Colon (tissue), 2 donors: Measurements from ENCODE around the gene SERTAD1.
"Not testable (repeated sequence)": the region's sequence is repeated elsewhere in the genome, so short reads cannot be mapped to it uniquely, and the experiment has no call there.

Experiments used
- FAIRE-seq: peaks from 2 replicates; lab custom pipeline; 2012; peaks lifted over from hg19 to GRCh38; lab: Jason Lieb, UNC
- donor health status: control.
- donor health status: control.

SERTAD1 gene

DNA sequence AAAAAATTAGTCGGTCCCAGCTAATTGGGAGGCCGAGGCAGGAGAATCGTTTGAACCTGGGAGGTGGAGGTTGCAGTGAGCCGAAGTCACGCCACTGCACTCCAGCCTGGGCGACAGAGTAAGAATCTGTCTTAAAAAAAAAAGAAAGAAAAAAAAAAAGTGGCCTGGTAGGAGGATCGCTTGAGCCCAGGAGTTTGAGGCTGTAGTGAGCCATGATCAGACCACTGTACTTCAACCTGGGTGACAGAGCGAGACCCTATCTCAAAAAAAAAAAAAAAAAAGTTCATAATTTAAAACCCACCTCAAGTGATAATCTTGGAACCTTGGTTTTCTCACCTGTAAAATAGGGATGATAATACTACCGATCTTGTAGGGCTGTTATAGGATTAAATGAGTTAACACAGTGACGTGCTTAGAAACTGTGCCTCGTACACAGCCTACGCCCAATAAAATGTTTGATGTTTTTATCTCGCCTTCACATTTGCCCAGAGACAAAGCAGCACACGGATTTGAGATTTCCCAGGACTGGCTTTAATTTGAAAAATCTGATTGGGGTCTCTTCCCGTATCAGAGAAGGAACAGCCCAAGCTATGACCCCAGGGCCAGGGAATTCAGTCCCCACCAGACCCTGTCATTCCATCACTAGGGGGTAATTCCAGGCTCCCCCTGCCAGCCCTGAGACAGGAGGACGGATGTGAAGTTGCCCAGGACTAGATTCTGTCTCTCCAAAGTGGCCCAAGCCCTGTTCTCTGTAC, 3.6 kb downstream of the SERTAD1 start:
- no peak for FAIRE-seq

DNA sequence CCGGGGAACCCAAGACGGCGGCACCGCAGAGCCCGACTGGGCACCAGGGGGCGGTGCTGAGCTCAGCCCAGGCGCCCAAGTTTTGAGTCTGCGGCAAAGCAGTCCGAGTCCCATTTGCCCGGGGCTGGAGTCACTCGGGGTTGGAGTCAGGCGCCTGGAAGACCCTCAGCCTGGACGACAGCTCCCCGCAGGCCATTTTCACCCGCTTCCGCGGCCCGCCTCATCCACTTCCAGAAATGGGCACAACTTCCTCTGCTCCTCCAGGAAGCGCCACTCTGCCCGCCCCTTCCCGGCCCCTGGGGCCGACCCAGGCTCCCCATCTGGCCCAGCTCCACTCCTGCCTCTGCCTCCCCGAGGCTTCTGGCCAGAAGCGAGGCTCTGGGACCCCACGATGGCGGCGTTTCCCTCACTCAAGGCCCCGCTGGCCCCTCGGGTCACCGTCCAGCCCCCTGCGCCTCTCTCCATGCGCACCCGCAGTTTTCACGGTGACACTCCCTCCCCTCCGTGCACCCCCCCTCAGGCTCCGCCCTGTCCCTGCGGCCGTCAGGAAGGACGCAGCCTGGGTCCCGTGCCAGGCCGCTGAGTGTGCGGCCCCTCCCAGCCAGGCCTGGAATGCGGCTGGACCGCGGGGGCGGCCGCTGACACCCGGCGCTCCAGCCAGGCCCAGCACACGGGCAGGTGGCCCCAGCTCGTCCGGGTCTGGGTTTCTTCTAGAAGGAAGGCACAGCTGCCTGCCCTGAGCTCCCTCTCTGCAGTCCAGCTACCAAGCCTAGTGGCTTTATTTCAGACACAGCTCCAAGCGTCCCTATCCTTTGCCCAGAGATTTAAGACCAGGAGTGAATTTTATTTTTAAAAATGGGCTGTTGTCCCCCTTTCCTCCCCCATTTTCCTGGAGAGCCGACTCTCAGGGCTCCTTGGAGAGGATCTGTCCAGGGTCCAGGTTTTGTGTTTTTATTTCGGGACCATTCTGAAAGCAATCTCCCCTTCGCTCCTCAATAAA, 4.7 kb downstream of the SERTAD1 start:
- FAIRE-seq = no peak

- FAIRE-seq = no peak
Measured at GRCh38 chr19:40420451-40420765, 5.4 kb downstream of the SERTAD1 start.

DNA sequence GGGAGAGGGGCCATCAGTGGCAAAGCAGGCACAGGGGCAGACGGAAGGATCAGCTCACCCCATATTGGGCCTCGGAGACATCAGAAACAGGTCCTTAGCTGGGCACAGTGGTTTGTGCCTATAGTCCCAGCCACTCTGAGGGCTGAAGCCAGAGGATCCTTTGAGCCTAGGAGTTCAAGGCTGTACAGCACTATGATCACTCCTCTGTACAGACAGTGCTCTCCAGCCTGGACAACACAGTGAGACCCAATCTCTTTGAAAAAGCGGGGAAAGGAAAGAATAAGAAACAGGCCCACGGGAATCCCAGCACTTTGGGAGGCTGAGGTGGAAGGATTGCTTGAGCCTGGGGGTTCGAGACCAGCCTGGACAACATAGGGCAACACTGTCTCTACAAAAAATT, 6.0 kb downstream of the SERTAD1 start:
- FAIRE-seq = no peak

GRCh38 chr19:40419066-40419612, 6.7 kb downstream of the SERTAD1 start:
- no peak for FAIRE-seq

DNA sequence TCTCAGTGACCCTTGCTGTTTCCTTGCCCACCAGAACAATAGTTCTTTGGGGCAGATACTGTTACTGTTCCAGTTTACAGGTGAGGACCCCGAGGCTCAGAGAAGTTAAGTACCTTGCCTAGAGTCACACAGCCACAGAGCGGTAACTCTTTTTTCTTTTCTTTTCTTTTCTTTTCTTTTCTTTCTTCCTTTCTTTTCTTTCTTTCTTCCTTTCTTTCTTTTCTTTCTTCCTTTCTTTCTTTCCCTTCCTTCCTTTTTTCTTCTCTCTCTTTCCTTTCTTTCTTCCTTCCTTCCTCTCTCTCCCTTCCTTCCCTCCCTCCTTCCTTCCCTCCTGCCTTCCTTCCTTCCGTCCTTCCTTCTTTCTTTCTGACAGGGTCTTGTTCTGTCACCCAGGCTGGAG, 7.8 kb downstream of the SERTAD1 start:
- FAIRE-seq = no peak

GRCh38 chr19:40417643-40417981, 8.2 kb downstream of the SERTAD1 start:
- no peak for FAIRE-seq

DNA sequence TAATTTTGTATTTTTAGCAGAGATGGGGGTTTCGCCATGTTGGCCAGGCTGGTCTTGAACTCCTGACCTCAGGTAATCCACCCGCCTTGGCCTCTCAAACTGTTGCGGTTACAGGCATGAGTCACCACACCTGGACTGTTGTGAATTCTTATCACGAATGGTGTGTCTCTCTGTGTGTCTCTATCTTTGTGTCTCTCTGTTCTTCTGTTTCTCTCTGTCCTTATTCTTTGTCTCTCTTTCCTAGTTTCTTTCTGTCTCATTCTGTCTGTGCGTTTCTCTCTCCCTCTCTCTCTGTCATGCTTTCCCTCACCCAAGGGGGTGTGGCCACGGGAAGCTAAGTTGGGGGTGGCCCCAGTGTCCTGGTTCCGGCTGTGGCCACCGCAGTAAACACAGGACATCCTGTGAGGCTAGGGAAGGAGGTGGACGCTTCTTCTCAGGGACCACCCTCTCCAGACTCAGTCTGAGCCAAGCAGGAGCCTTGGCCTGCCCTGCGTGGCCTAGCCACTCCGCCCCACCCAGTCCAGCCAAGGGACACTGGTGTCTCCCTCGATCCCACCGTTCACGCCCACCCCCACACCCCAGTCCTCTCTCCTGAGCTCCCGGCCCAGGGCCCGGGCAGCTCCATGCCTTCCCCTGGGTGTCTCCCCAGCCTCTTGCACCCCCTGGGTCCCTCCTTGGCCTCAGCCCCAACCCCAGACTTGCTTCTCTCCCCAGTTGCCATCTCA, 8.7 kb downstream of the SERTAD1 start:
- FAIRE-seq = no peak

DNA sequence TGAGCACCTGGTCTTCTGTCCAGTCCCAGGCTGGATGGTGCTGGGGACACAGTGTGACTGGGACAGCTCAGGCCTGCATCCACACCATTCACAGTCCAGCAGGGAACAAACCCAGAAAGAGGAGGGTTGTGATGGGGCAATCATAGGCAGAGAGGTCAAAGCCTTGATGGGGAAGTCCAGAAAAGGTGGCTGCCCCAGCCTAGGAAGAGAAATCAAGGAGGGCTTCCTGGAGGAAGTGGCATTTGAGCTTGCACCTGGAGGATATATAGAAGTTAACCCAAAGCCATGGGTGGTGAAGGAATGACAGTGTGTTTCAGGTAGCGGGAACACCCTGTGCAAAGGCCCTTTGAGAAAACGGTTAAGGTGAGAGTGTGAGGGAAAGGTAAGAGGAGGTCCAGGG, 10.0 kb downstream of the SERTAD1 start:
- no peak for FAIRE-seq

DNA sequence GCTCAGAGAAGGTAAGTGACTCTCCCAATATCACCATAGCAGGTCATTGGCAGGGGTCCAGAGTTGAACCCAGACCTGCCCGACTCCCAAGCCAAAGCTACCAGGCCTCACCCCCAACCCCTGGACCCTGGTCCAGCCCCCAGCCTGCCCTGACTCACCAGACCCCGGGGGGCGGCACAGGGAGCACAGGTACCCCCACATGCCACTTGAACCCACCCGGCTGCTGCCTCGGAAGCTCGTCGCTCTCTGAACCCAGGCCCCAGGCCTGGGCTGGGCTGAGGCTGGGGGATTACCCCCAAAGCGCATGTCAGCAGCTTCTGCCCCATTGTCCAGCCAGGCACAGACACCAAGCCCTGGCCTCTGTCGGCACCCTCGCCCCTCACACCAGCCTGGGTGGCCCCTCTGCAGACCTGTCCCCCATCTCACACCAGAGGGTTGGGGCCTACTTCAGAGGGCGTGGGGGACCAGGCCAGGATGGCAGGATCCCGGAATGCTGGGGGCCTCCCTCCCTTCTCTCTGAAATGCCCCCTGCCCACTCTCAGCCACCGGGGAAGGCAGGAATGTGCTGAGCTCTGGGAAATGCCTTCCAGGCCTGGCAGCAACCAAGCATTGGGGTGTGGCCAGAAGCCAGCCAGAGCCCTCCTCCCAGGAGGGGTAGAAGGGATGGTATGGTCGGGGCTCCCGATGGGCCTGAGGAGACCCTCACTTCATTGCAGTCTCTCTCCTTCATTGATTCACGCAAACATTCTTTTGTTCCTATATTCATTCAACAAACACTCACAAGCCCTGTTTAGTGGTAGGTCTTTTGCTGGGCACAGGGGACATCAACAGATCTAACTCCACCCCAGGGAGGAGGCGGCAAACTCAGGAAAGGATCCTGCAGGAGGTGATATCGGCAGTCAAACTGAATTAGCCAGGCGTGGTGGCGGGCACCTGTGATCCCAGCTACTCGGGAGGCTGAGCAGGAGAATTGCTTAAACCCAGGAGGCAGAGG, 11.0 kb downstream of the SERTAD1 start:
- no peak for FAIRE-seq

DNA sequence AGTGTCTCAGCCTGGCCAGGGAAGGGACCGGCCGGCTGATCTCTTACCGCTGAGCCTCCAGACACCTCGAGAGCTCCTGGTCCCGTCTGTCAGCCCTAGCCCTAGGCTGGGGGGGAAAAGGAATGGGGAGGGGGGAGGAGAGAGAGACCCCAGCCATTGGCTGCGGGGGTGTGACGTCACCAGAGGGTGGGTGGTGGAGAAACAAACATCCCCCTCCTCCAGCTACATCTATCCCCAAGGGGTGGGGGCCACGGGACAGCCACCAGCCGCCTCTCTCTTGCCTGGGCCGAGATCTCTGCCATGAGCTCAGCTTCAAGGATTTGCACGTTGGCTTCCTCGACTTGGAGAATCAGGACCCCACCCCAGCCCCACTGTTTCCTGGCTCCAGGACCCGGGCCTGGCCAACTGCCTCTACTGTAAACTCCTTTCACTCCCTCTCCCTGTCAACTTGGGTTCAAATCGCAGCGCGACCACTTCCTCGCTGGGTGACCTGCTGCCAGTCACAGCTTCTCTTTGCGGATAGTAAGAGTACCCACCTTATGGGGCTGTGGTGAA, 12.4 kb downstream of the SERTAD1 start, which contains the start of gene PRX:
TSS of gene PRX (minus strand) at position 88 of the 555 bp plus-strand sequence. CDS start 5,446 bp downstream, outside the sequence.
- FAIRE-seq = no peak

DNA sequence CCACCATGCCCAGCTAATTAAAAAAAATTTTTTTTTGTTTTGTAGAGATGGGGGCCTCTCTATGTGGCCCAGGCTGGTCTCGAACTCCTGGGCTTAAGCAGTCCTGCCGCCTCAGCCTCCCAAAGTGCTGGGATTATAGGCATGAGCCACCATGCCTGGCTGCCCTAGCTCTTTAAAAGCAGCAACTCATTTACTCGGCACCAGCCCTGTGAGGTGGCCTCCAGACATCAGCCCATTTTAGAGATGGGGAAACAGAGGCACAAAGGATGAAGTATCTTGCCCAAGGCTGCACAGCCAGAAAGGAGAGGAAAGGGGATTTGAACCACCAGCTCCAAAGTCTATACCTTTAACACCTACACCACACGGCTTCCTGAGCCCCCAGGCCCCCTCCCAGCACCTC, 12.9 kb downstream of the SERTAD1 start:
- FAIRE-seq = no peak

DNA sequence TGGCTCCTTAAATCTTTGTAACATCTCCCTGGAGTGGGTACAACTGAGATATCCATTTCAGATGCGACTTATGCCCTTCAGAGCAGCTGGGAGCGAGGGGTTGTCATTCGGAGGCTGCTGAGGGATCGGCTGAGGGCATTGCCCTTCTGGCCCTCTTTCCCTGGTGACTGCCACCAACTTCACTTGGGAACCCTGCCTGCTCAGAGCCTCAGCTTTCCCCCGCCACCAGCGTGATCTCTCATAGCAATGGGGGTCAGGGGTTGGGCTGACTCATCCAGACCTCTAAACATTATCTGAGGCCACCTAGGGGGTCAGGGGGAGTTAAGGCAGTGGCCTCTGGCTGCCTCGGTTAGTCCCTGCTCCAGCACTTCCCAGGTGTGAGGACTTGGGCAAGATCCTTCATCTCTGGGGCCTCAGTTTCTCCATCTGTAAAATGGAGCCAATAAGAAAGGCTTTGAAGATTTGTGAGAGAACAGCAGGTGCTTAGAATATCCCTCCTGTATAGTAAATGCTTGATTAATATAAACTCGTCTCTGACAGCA, 13.8 kb downstream of the SERTAD1 start:
- no peak for FAIRE-seq

DNA sequence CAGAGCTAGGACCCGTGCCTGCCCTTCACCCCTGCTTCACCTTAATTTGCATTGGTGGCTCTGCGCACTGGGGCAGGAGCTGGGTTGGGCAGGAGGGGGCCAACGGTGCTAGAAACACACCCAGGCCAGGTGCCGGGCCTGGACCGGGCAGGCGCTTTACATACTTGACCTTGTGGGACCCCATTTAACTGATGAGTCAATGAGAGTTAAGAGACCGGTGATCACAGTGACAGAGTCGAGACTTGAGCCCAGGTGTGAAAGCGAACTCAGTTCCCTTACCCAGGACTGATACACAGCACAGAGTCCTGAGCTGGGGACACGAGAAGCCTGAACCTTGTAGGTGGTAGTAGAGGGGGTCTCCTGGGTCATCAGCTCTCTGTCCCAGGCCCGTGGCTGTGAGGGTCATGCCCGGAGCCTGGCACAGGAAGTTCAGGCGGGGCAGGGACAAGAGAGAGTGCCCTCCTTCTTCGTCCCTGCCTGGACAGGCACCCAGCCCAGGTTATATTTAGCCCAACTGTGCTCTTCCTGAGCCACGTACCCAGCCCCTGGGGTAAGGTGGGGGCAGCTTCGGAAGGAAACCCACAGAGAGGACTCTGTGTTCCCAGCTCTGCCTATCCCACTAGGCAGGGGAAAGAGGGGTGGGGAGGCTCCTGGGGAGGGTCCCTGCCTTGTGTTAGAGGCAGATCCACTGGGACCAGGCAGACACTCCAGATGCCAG, 14.5 kb downstream of the SERTAD1 start:
- no peak for FAIRE-seq

GRCh38 chr19:40410030-40410389, 15.8 kb downstream of the SERTAD1 start:
- FAIRE-seq = no peak

DNA sequence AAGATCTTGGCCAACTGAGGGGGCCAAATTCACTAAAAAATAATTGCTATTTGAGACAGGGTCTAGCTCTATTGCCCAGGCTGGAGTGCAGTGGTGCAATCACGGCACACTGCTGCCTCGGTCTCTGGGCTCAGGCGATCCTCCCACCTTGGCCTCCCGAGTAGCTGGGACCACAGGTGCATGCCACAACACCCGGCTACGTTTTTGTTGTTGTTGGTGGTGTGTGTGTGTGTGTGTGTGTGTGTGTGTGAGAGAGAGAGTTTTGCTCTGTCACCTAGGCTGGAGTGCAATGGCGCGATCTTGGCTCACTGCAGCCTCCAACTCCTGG, 17.2 kb downstream of the SERTAD1 start:
- not testable (repeated sequence) for FAIRE-seq

GRCh38 chr19:40407714-40408597, 17.8 kb downstream of the SERTAD1 start:
- FAIRE-seq = no peak

DNA sequence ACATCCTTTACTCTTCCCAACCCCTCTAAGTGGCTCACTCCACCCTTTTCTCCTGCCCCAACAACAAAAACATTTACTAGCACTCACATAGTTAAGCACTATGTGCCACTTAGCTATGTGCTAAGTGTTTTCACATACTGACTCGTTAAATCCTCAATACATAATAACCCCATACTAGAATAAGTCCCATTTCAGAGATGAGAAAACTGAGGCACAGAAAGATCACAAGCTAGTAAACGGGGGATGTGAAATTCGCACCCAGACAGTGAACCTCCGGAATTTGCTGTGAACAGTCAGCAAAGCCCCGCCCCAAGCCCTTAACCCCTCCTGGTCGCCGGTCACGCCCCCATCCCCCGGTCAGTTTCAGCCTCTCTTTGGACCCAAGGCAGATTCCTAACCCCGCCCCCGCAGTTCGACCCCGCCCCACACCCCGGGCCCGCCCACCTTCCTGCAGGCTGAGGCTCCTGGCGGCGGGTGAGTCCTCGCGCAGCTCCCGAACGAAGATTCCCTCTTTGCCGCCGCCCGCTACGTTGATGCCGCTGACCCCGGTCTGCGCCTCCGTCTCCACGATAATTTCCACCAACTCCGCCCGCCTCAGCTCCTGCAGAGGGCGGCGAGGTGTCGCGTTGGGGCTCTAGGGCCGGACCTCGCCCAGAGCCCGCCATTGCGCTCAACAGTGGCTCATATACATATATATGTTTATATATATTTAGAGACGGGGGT, 22.4 kb downstream of the SERTAD1 start:
- FAIRE-seq = no peak
